Stimulated activated CD4-positive, alpha-beta T cell treated with anti-CD3 and anti-CD28 coated beads, Interleukin-4, amount 100 ng/mL, for 4 hours (primary cell): ENCODE measurements around the gene MON1B.
A peak's percentile ranks its signal among the peaks of the same experiment; 100 is the strongest.
"Not testable (repeated sequence)": the region's sequence is repeated elsewhere in the genome, so short reads cannot be mapped to it uniquely, and the experiment has no call there.

ENCODE experiments used
- DNase-seq, 2 experiments: peaks; one replicate each; pipeline ENCODE4 v3.0.0-alpha.2; 2020

The MON1B gene

GRCh38 chr16:77199211-77199610, 8.2 kb downstream of the MON1B start, which contains the start of gene SYCE1L:
Gene SYCE1L, plus strand, starts transcription at chr16:77199408. Its CDS starts 44 bp downstream, at chr16:77199452.
- DNase-seq = no peak

- DNase-seq = no peak
These were observed 15.5 kb downstream of the MON1B start for GRCh38 chr16:77206533-77206932.

GRCh38 chr16:77207030-77207429, 16.0 kb downstream of the MON1B start:
- no peak for DNase-seq

- no peak for DNase-seq
These were observed 17.4 kb downstream of the MON1B start for GRCh38 chr16:77208382-77208781.

GRCh38 chr16:77211880-77212740, 21.1 kb downstream of the MON1B start:
- DNase-seq = peak; percentile 71 to 86

GRCh38 chr16:77212741-77213541, 22.0 kb downstream of the MON1B start:
- DNase-seq = peak; percentile 71 to 73

GRCh38 chr16:77213542-77214106, 22.6 kb downstream of the MON1B start:
- DNase-seq = no peak

- DNase-seq = no peak
These were observed 23.6 kb downstream of the MON1B start for GRCh38 chr16:77214411-77215138.

- no peak for DNase-seq
These were observed 28.4 kb downstream of the MON1B start for GRCh38 chr16:77219437-77219836.

GRCh38 chr16:77220427-77220826, 29.4 kb downstream of the MON1B start:
- no peak for DNase-seq

GRCh38 chr16:77221482-77221881, 30.5 kb downstream of the MON1B start:
- DNase-seq = no peak

- peak in 1 of 2 experiments; percentile 17 for DNase-seq
These were observed 32.2 kb downstream of the MON1B start for GRCh38 chr16:77223184-77223583.

GRCh38 chr16:77225182-77225581, 34.2 kb downstream of the MON1B start:
- no peak for DNase-seq

GRCh38 chr16:77227745-77228144, 36.8 kb downstream of the MON1B start:
- no peak for DNase-seq

GRCh38 chr16:77231047-77231446, 40.1 kb downstream of the MON1B start:
- no peak for DNase-seq

- DNase-seq = no peak
These were observed 43.0 kb downstream of the MON1B start for GRCh38 chr16:77233799-77234519.

GRCh38 chr16:77234611-77235010, 43.6 kb downstream of the MON1B start:
- no peak for DNase-seq

GRCh38 chr16:77236063-77236511, 45.1 kb downstream of the MON1B start:
- peak; percentile 80 to 86 for DNase-seq

GRCh38 chr16:77238593-77238992, 47.6 kb downstream of the MON1B start:
- DNase-seq = no peak

- not testable (repeated sequence) for DNase-seq
These were observed 51.5 kb downstream of the MON1B start for GRCh38 chr16:77242471-77242870.

GRCh38 chr16:77246150-77246549, 55.2 kb downstream of the MON1B start:
- no peak for DNase-seq

- no peak for DNase-seq
These were observed 59.4 kb downstream of the MON1B start for GRCh38 chr16:77250400-77250799.
